DMS 273 treated with DMSO at 0.1 percent for 48 hours (cell line): ENCODE data around the gene PNMA8B.
"Not testable (repeated sequence)": the region's sequence is repeated elsewhere in the genome, so short reads cannot be mapped to it uniquely, and the experiment has no call there.

Experiments used
- DNase-seq: peaks from one replicate; lab custom pipeline; 2025; lab: John Stamatoyannopoulos, UW

The PNMA8B gene, protein sequence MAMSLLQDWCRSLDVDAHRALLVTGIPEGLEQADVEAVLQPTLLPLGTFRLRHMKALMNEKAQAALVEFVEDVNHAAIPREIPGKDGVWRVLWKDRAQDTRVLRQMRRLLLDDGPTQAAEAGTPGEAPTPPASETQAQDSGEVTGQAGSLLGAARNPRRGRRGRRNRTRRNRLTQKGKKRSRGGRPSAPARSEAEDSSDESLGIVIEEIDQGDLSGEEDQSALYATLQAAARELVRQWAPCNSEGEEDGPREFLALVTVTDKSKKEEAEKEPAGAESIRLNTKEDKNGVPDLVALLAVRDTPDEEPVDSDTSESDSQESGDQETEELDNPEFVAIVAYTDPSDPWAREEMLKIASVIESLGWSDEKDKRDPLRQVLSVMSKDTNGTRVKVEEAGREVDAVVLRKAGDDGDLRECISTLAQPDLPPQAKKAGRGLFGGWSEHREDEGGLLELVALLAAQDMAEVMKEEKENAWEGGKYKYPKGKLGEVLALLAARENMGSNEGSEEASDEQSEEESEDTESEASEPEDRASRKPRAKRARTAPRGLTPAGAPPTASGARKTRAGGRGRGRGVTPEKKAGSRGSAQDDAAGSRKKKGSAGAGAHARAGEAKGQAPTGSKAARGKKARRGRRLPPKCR

DNA sequence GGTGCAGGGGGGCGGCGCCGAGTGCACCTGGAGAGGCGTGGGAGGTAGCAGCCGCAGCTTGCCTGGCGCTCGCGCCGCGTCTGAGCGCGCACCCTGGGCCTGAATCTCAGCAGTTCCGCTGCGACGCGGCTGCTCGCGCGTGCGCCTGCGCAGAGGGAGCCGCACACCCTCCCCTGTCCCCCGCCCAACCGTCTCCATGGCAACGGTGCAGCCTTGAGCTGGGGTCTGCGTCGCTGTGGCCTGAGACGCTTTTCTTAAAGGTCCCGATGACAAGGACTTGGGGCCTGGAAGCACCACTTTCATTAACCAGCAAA lies at the start of gene PNMA8B:
Gene PNMA8B (minus strand): TSS at position 82 of the 314 bp plus-strand sequence. CDS start 402 bp downstream, outside the sequence.
- peak; percentile 7 for DNase-seq

DNA sequence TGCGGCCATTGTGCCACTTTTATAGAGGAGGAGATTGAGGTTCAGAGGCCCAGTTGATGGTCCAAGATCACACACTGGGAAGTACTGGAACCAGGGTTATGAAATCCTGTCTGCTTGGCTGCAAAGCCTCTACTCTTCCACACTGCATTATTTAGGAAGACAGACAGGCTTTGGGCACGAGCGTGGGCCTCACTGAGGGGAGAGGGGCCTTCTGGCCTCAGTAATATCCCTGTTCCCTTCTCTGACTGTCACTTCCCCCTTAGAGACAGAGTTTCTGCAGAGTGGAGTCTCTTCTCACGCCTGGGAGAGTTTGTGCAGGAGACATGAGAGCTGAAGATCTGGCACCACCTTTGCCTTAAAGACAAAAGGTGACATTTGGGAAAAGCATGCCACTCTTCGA lies 49.0 kb upstream of the PNMA8B start:
- DNase-seq, result no peak

DNA sequence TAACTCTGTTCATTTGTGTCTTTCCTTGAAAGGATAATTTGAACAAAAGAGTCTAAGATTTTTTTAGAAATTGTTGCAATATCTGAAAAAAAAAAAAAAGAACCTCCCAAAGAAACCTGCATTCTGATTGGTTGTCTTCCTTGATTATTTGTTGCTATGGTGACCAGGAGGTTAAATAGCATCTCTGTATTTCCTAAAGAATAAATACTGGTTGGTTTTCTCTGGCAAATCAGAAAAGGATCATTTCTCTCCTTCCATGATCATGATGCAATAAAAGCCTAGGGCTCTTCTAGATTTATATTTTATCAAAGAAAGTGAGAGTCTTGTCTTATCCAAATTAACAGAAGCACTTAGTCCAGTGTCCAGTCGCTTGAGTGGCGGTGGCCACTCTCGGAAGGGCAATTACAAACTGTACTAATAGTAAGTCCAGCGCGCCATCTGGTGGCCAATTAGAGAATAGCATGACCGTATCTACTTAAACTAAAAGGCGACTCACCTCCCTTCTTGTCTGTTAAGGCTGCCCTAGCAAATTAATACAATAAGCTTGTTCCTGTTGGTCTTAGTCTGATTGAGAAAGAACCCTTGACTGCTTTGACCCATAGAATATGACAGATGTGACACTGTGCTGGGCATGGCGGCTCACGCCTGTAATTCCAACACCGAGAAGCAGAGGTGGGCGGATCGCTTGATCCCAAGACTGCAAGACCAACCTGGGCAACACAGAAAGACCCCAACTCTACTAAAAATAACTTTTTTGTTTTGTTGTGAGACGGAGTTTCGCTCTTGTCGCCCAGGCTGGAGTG lies 47.0 kb upstream of the PNMA8B start:
- DNase-seq, result peak; percentile 78

DNA sequence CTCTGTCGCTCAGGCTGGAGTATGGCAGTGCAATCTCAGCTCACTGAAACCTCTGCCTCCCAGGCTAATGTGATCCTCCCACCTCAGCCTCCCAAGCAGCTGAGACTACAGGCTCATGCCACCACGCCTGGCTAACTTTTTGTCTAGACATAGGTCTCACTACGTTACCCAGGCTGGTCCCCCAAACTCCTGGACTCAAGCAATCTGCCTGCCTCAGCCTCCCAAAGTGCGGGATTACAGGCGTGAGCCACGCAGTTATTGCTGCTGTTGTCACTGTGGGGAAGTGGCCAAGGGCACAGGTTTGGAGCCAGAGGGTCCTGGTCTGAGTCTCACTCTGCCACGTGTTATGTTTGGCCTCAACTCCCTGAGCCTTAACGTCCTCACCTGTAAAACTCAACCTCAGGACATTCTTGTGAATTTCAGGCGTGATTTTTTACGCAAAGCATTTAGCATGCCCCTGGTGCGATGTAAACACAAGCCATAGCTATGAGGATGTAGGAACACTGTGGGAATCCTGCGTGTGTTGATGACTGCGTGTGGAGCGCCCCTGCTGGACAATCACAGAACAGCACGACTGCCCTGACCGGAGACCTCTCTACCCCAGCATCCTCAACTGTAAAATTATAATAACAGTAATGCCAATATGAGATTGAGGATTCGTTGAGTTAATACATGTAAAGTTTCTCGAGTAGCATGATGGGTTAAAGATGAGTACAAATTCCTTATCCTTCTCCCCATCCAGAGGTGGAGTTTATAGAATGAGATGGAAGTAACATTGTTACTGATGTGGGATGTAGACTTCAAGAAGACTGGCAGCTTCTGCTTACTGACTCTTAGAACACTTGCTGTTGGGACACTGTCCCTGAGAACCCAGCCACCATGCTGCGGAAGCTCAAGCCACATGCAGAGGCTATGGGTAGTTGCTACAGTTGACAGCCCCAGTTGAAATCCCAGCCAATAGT lies 41.8 kb upstream of the PNMA8B start:
- DNase-seq, result no peak

DNA sequence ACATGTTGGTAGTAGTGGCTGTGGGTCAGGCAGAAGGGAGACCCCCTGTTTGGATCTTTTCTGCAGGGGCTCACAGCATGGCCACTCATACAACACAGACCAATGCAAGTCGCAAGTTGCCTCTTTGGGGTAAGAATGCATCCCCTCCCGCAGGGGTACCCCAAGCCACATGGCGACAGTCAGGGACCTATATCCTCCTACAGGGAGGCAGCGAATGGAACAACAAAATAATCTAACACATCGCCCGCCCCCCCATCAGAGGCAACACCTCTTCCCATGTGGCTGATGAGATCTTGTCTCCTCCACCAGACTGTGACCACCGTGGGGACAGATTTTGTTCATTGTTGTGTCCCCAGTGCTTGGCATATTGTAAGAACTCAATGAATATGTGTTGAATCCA lies 40.7 kb upstream of the PNMA8B start:
- DNase-seq, result no peak

DNA sequence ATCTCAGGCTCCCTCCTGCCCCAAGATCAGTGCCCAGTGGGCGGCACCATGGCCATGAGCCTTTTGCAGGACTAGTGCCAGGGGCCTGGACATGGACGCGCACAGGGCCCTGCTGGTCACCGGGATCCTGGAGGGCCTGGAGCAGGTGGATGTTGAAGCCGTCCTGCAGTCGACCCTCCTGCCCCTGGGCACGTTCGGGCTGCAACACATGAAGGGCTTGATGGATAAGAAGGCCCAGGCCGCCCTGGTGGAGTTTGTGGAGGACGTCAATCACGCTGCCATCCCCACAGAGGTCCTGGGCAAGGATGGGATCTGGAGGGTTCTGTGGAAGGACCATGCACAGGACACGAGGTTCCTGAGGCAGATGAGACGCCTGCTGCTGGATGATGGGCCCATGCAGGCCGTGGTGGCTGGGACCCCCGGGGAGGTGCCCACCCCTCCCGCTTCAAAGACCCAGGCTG lies 38.0 kb upstream of the PNMA8B start:
- DNase-seq, result no peak

DNA sequence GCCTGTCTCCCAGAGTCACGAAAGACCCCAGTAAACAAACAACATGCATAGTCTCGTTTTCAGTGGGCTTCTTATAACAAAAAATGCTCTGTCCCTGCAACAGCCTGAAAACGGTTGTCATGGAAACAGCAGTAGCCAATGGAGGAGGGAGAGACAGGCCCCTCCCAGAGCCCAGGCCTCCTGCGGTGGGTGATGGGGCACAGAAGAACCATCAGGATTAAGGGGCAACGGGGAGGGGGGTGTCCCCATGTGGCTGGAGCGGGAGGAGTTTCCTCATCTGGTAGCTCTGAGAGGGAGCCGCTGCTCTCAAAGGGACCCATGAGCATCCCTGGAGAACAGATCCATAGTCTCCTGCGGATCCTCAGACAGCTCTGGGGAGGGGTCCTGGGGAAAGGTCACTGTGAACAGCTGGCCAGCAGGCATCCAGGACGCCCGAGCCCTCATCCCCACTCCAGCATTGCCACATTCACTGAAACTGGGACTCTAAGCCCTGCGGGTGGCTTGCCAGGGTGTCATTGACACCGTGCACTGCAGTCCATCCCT lies 37.5 kb upstream of the PNMA8B start:
- DNase-seq, result no peak

DNA sequence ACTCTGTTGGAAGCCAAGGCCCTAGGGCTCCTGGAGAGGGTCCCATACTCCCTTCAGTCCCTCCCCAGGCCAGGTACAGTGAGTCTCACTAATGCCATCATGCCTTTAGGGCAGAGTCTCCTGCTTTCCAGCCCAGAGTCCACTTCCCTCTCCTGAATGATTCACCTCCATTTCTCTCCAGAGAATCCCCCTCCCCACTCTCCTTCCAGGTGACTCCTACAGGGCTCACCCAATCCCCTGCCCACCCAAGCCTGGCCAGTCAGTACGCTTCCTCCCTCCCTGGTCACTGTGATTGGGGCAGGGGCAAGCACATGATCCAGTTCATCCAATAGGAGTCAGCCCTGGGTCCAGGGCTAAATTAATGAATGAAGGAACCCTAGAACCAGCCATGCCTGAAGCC lies 35.0 kb upstream of the PNMA8B start:
- no peak for DNase-seq

DNA sequence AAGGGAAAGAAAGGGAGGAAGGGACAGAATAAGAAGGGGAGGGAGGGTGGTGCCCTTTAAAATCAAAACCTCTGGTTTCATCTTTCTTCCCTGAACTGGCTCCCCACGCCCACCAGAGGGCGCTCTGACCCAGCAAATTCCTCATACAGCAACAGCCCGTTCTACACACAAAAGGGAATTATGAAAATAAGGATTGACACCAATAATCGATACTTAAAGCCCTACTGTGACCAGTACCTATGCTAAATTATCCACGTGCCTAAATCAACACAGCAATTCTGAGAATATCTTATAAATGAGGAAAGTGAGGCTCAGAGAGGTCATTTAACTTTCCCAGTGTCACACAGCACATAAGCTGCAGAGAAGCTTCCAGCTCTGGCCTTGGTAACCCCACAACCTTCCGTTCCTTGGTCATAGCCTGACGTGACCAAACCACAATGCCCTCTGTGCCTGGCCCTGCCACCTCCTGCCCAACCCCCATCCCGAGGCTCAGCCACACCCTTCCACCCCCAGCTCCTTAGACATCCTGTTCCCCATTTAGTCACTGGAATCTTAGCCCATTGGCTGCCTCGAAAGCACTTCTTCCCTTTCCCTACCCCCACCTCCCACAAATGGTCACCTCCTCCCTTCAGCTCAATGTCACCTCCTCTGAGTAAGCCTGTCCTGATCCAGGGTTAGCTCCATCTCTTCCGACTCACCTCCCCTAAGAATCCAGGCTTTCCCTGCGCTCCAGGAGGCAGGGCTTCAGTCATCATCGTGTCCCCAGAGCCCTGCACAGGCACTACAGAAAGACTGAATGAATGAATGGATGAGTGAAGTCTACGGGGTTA lies 34.2 kb upstream of the PNMA8B start:
- DNase-seq, result peak; percentile 10

DNA sequence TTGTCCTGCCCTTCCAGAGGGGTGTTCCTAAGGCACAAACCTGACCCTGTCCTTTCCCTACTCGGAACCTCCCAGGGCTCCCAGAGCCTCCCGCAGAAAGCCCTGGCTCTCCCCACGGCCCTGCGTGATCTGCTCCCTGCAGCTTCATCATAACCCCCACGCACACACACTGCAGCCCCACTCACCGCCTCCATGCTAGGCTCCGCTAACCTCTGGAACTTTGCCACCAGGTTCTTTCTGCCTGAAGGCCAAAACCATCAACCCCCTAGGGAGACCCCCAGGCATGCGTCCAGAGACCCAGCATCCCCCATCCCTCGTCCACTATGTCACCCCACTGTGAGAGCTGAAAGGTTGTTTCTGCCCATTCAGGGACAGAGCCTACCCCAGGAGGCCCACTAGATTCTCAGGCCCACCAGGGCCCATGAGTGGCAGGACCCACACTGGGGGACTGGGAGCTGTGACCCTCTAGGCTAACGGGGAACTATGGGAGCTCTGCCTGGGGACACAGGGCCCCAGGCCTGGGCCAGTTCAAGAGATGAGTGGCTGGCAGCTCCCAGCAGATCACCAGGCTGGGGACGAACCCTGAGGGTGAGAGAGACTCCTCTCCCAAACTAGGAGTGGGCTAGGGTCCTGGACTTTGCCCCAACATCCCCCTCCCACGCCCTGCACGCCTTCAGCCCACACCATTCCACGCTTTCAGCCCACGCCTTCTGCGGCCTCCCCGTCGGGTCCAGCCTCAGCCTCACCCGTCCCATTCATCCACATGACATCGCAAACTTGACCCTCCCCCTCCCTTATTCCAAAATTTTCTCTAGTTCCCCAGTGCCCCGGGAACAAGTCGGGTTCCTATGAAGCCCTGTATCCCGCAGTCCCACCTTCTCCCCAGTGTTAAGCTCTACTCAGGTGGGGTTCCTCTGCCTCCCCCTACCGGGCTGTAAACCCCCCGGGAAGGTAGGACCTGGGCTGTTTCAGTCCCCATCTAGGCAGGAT lies 33.2 kb upstream of the PNMA8B start:
- no peak for DNase-seq

DNA sequence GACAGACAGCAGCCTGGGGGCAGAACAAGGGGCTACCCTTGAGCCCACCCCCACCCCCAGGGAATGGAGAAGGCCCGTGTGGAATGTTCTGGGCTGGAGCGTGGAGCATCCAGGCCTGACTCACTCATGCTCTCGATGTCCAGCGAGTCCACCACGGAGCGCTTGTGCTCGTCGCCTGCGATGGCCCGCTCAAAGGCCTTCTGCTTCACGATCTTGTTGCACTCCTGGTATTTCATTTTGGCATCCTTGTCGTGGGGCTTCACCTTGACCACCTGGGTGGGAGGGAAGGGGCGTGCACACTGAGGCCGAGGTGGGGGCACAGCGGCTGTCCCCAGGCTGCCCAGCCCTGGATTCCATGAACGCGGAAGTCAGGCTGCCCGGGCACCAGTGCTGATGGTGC lies 31.1 kb upstream of the PNMA8B start:
- not testable (repeated sequence) for DNase-seq

DNA sequence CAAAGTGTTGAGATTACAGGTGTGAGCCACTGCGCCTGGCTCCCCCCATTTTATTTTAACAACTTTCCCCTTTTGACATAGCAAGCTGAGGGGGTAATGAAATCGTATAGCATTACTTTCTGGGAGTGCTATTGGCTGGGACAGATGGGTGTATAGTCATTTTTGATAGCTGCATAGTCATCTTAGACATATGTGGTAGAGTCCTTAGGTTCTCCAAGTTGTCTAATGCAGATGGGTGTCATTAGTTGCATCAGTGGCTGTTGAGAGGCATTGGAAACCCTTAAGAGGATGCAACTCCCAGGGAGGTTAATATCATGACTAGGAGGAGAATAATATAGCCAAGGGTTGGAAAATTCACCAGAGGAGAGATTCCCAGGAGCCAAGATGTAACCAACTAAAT lies 28.6 kb upstream of the PNMA8B start:
- DNase-seq, result no peak

DNA sequence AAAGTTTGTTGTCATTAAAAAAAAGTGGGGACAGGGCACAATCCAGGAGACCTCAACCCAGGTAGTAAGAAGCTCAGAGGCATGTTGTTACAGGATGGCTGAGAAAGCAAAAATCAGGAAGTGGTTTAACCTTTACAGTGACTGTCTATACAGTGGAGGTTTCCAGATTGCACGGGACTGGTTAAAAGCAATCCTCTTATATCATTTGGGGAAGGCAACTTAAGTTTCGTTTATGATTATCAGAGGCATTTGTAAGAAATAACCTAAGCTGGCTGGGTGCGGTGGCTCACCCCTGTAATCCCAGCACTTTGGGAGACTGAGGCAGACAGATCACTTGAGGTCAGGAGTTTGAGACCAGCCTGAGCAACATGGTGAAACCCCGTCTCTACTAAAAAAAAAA lies 27.3 kb upstream of the PNMA8B start:
- DNase-seq, result not testable (repeated sequence)

DNA sequence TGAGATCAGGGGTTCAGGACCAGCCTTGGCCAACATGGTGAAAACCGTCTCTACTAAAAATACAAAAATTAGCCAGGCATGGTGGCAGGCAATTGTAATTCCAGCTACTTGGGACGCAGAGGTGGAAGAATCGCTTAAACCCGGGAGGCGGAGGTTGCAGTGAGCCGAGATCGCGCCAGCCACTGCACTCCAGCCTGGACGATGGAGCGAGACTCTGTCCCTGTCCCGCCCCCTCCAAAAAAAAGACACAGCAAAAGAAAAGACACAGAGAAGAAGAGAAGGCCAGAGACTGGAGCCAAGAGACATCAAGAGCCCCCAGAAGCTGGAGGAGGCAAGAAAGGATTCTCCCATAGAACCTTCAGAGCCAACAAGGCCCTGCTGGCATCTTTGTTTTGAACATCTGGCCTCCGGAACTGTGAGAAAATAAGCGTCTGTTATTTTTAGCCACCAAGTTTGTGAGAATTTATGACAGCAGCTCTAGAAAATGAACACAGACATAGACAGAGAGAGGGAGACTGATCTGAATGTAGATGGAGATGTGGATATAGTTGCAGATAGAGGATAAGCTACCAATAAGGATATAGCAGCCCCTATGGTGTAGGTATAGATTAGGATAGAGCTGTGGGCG lies 25.7 kb upstream of the PNMA8B start:
- DNase-seq, result no peak

DNA sequence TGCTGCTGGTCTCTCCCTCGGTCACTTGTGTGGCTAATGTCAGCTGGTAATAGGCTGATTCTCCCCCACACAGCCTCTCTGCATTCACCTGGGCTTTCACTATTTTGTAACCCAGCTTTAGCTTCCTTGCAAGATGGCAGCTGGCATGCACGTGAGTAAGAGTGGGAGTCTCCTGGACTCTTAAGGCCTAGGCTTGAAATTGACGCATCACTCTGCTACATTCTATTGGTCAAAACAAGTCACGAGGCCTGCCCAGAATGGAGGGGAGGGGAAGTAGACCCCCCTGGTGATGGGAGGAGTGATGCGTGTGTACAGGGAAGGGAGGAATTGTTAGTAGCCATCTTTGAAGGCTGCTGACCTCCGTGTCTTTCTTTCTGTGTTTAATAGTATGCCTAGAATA lies 24.9 kb upstream of the PNMA8B start:
- no peak for DNase-seq

DNA sequence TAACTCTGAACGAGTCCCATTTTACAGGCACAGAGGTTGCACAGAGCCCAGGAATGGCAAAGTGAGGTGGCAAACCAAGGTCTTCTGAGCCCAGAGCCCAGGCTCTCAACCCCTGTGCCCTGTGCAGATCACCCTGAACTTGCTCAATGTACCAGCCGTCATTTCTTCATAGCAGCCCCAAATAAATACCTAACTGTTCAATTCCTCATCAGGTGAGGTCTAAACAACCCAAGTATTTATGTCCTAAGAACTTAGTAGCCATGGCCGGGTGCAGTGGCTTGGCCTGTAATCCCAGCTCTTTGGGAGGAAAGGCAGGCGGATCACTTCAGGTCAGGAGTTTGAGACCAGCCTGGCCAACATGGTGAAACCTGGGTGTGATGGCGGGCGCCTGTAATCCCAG lies 21.8 kb upstream of the PNMA8B start:
- DNase-seq, result no peak

DNA sequence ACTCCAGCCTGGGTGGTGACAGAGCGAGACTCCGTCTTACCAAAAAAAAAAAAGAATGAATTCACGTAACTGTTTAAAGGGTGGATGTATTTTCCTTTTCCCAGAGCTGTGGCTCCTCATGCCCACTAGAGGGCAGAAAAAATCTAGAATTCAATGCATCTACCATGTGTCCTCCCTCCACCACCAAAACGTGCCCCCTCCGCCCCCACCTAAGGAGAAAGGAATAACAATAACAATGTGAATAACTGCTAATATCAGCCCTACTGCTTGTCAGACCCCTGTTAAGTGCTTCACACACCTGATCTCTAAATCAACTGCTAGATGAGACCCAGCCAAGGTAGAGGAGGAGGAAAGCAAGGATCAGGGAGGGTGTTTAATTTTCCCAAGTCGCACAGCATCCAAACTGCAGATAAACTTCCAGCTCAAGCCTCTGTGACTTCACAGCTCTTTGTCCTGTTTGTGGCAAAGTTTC lies 20.2 kb upstream of the PNMA8B start:
- DNase-seq, result no peak

DNA sequence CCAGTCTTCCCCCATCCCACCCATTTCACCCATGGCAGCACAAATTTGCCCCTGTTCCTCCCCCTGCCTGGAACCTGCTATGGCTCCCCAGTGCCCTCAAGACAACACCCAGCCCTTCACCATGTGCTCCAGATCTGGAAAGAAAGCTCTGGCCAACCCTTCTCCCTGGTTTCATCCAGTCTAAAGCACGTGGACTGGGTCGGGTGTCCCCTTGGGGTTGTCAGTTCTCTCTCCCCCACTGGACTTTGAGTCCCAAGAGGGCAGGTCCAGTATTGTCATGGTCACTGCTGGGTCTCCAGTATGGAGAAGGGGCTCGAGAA lies 19.6 kb upstream of the PNMA8B start:
- no peak for DNase-seq
